Measurements from ENCODE around the gene NET1.

GRCh38 chr10:5457741-5458140 lies 45.4 kb downstream of the NET1 start:
- no peak for TF ChIP-seq CTCF (IDR thresholded peaks at IDR 0.05)
- TF ChIP-seq POLR2A (IDR thresholded peaks at IDR 0.05) = no peak

Measured in thyroid gland (tissue), 4 donors.